HCT116 (cell line): ENCODE data around the gene GLRA2.

Experiments used
- CEBPB ChIP-seq: IDR thresholded peaks from 2 replicates; pipeline ENCODE4 v1.6.1; 2012; ENCODE audit warnings: low read depth
- EGR1 ChIP-seq: IDR thresholded peaks from 2 replicates; pipeline ENCODE4 v1.6.1; 2012; ENCODE audit warnings: low read depth
- ELF1 ChIP-seq: IDR thresholded peaks from 2 replicates; pipeline ENCODE4 v1.6.1; 2012; ENCODE audit warnings: low read depth, borderline replicate concordance
- EZH2 ChIP-seq: fragments of 200-600 bp; sonication (generic); IDR thresholded peaks from 2 replicates; pipeline ENCODE4 v1.6.1; 2017; ENCODE audit warnings: antibody characterized with exemption, mixed run types
- POLR2A ChIP-seq: IDR thresholded peaks from 2 replicates; pipeline ENCODE4 v1.7.0; 2011; ENCODE audit warnings: borderline replicate concordance; ENCODE audit not compliant: insufficient read depth, insufficient read length; ENCODE audit errors: extremely low read depth
- POLR2AphosphoS5 ChIP-seq: IDR thresholded peaks from 2 replicates; pipeline ENCODE4 v1.6.1; 2011; ENCODE audit warnings: mild to moderate bottlenecking, low read depth, low read length, moderate library complexity
- RAD21 ChIP-seq: IDR thresholded peaks from 2 replicates; pipeline ENCODE4 v1.6.1; 2012; ENCODE audit warnings: low read depth, mild to moderate bottlenecking
- SRF ChIP-seq: IDR thresholded peaks from 2 replicates; pipeline ENCODE4 v1.6.1; 2012; ENCODE audit warnings: low read depth
- YY1 ChIP-seq: IDR thresholded peaks from 2 replicates; pipeline ENCODE4 v1.6.1; 2011; ENCODE audit warnings: low read length, low read depth, moderate library complexity, mild to moderate bottlenecking; ENCODE audit not compliant: insufficient replicate concordance; ENCODE audit errors: extremely low read depth
- TF ChIP-seq, protein P1 (sequence below), 3 experiments: fragments of 200-600 bp in 1 of 3; sonication (generic) in 1 of 3; IDR thresholded peaks in 2 of 3; conservative IDR thresholded peaks in 1 of 3; 2 replicates each; pipeline ENCODE4 v1.5.1; 2012 to 2017; ENCODE audit warnings: low read depth in 2 of 3, low read length in 2 of 3, antibody characterized with exemption in 1 of 3, borderline replicate concordance in 1 of 3, control low read depth in 1 of 3, mild to moderate bottlenecking in 1 of 3, mixed read lengths in 1 of 3, mixed run types in 1 of 3, moderate library complexity in 1 of 3; ENCODE audit not compliant: insufficient read depth in 1 of 3
- TF ChIP-seq, protein P2 (sequence below): IDR thresholded peaks from 2 replicates; pipeline ENCODE4 v1.6.1; 2012

DNA sequence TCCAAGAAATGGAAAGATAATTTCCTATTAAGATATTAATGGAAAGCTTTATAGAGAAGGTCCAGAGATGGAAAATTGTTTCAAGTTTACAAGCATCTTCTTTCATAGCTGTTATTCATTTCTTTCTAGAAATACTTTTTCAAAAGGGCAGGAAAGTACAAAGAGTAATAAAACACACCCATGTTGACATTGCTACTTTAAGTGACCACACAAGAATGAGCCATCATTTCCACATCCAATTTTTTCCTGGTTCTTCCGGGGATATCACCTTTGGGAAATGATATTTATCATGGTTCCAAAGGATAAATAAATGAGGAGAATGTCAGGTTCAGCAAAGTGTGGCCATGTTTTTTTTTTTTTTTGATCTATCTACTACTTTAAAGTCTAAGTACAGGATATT is 4.5 kb downstream of the GLRA2 start:
- TF ChIP-seq YY1 (no peak), EZH2 (no peak), RAD21 (no peak), SRF (no peak), POLR2A (no peak), CEBPB (no peak), ELF1 (no peak), POLR2AphosphoS5 (no peak), EGR1 (no peak)
- TF ChIP-seq, protein P1, sequence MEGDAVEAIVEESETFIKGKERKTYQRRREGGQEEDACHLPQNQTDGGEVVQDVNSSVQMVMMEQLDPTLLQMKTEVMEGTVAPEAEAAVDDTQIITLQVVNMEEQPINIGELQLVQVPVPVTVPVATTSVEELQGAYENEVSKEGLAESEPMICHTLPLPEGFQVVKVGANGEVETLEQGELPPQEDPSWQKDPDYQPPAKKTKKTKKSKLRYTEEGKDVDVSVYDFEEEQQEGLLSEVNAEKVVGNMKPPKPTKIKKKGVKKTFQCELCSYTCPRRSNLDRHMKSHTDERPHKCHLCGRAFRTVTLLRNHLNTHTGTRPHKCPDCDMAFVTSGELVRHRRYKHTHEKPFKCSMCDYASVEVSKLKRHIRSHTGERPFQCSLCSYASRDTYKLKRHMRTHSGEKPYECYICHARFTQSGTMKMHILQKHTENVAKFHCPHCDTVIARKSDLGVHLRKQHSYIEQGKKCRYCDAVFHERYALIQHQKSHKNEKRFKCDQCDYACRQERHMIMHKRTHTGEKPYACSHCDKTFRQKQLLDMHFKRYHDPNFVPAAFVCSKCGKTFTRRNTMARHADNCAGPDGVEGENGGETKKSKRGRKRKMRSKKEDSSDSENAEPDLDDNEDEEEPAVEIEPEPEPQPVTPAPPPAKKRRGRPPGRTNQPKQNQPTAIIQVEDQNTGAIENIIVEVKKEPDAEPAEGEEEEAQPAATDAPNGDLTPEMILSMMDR (IDR thresholded peaks at IDR 0.05 in 2 of 3, conservative IDR thresholded peaks at IDR 0.05 in 1 of 3; ENCODE audit: borderline replicate concordance in 1 of 3, insufficient read depth in 1 of 3, low read depth in 2 of 3, low read length in 2 of 3): no peak
- TF ChIP-seq, protein P2, sequence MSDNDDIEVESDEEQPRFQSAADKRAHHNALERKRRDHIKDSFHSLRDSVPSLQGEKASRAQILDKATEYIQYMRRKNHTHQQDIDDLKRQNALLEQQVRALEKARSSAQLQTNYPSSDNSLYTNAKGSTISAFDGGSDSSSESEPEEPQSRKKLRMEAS: no peak
